GM12878 (cell line): ENCODE measurements around the gene TAS2R14. TPM values are rescaled to one million over a fixed set of nuclear protein-coding genes. Genes with fewer than 3 reads are reported as not detected.

ENCODE experiments used
- ATAC-seq: fragments of 200-7000 bp; cut with Tn5 transposase; 3 replicates; pipeline ENCODE4 v1.9.1; 2020; ENCODE audit warnings: mild to moderate bottlenecking, moderate library complexity
- BruUV-seq: library from RNA; stranded (reverse); fragments of 400-500 nt; replicated peaks from 2 replicates; lab custom pipeline; 2021; lab: Mats Ljungman, UMichigan
- CTCF ChIA-PET: fragments of 300-600 bp; sonication (Branson Sonifier 250); formaldehyde crosslinking; extraction: SDS; loops from one replicate; lab custom pipeline; 2021; ENCODE audit warnings: inconsistent platforms; lab: Yijun Ruan, JAX
- POLR2A ChIA-PET: fragments of 350-600 bp; formaldehyde crosslinking; extraction: SDS; loops from one replicate; lab custom pipeline; 2021; ENCODE audit warnings: inconsistent platforms; lab: Charles Lee
- RAD21 ChIA-PET: fragments of 300-600 bp; sonication (Branson Sonifier 250); formaldehyde crosslinking; loops from one replicate; lab custom pipeline; 2023; ENCODE audit warnings: antibody characterized with exemption; ENCODE audit not compliant: unreplicated experiment; lab: Charles Lee
- SMC1A ChIA-PET: fragments of 300-600 bp; sonication (Branson Sonifier 250); formaldehyde crosslinking; loops from one replicate; lab custom pipeline; 2023; ENCODE audit not compliant: unreplicated experiment, uncharacterized antibody; lab: Charles Lee
- DNase-seq: peaks from one replicate; pipeline ENCODE4 v3.0.0-alpha.2; 2011; ENCODE audit warnings: low read depth, low spot score
- FAIRE-seq: peaks from 3 replicates; lab custom pipeline; 2011; peaks lifted over from hg19 to GRCh38; lab: Jason Lieb, UNC
- H2AFZ ChIP-seq: 2 replicates; pipeline ENCODE4 v1.6.0; 2011; ENCODE audit warnings: low read depth, low read length, control low read depth; ENCODE audit not compliant: control insufficient read depth
- H3K27ac ChIP-seq: 2 replicates; pipeline ENCODE4 v1.5.1; 2011; ENCODE audit warnings: control low read depth; ENCODE audit not compliant: control insufficient read depth, insufficient read depth
- H3K27me3 ChIP-seq, 2 experiments: replicated peaks in 1 of 2; 2 replicates each; pipeline versions ENCODE4 v1.6.0 to v1.6.1; 2011; ENCODE audit warnings: low read length in 1 of 2; ENCODE audit not compliant: control insufficient read depth in 2 of 2, insufficient read depth in 2 of 2
- H3K36me3 ChIP-seq, 2 experiments: 2 replicates each; pipeline ENCODE4 v1.5.1; 2011; ENCODE audit warnings: low read length in 1 of 2; ENCODE audit not compliant: control insufficient read depth in 2 of 2, insufficient read depth in 2 of 2
- H3K4me1 ChIP-seq: 2 replicates; pipeline ENCODE4 v1.6.1; 2011; ENCODE audit warnings: mild to moderate bottlenecking, low read length, moderate library complexity, mixed read lengths; ENCODE audit not compliant: control insufficient read depth, insufficient read depth
- H3K4me2 ChIP-seq: 2 replicates; pipeline ENCODE4 v1.6.0; 2011; ENCODE audit warnings: control low read depth; ENCODE audit not compliant: control insufficient read depth, insufficient read depth
- H3K4me3 ChIP-seq: fragments of 200-600 bp; sonication (generic); 2 replicates; pipeline ENCODE4 v1.5.1; 2016
- H3K79me2 ChIP-seq: 2 replicates; pipeline ENCODE4 v1.6.0; 2011; ENCODE audit warnings: low read length; ENCODE audit not compliant: control insufficient read depth, insufficient read depth
- H3K9ac ChIP-seq: 2 replicates; pipeline ENCODE4 v1.8.0; 2011; ENCODE audit warnings: low read length, control low read depth, mixed read lengths; ENCODE audit not compliant: control insufficient read depth, insufficient read depth
- H3K9me3 ChIP-seq: replicated peaks from 3 replicates; pipeline ENCODE4 v1.5.1; 2011; ENCODE audit warnings: mild to moderate bottlenecking, low read length; ENCODE audit not compliant: control insufficient read depth, insufficient read depth
- H4K20me1 ChIP-seq: 2 replicates; pipeline ENCODE4 v1.6.0; 2011; ENCODE audit not compliant: control insufficient read depth, insufficient read depth
- POLR2AphosphoS2 ChIP-seq: IDR thresholded peaks from 2 replicates; pipeline ENCODE4 v1.6.1; 2011; ENCODE audit warnings: low read depth, mild to moderate bottlenecking, low read length, improper control_type of control experiment, moderate library complexity
- RBBP5 ChIP-seq: fragments of 200-600 bp; sonication (generic); conservative IDR thresholded peaks from 2 replicates; pipeline ENCODE4 v1.6.1; 2016
- RFX5 ChIP-seq: IDR thresholded peaks from 2 replicates; pipeline ENCODE4 v1.6.1; 2011; ENCODE audit warnings: low read depth, low read length, improper control_type of control experiment
- ZNF384 ChIP-seq: IDR thresholded peaks from 2 replicates; pipeline ENCODE4 v1.6.1; 2012; ENCODE audit warnings: low read depth, mild to moderate bottlenecking, low read length, improper control_type of control experiment, borderline replicate concordance
- WGBS: methylation state at CpG from one replicate; pipeline ENCODE4 v1.1.6; 2016; ENCODE audit warnings: low lambda C conversion rate; ENCODE audit not compliant: insufficient replicate concordance, insufficient coverage; ENCODE audit errors: missing lambda C conversion rate; 5-methylcytosine and 5-hydroxymethylcytosine counted together
- in situ Hi-C: fragments of 300-500 bp; cut with MboI; formaldehyde crosslinking; loops from 9 replicates; pipeline ENCODE4 v1.14.3; 2018; ENCODE audit warnings: mixed read lengths
- intact Hi-C: fragments of 100-400 bp; cut with micrococcal nuclease; formaldehyde crosslinking; loops from one replicate; pipeline ENCODE4 v1.14.2; 2022; ENCODE audit not compliant: unreplicated experiment
- polyA plus RNA-seq, 11 experiments: library from polyadenylated mRNA; depleted of rRNA in 4 of 11; unstranded in 6 of 11; stranded (reverse) in 5 of 11; fragments of >200 nt; fragmentation: Nextera tagmentation in 4 of 11; fragmentation: Illumina TruSeq in 1 of 11; extraction: Ambion mirVana in 4 of 11; extraction: Trizol in 1 of 11; gene quantifications; 1 replicate in 1 of 11; 2 replicates in 10 of 11; pipeline versions ENCODE4 v1.2.1 to v1.2.3, GENCODE V29; 2011 to 2016; ENCODE audit warnings: inconsistent platforms in 2 of 11, missing spikeins in 2 of 11, low read depth in 1 of 11
- total RNA-seq, 4 experiments: library from RNA; depleted of rRNA in 3 of 4; stranded (reverse); fragments of >200 nt in 3 of 4; fragmentation: Illumina TruSeq in 1 of 4; extraction: Trizol in 1 of 4; gene quantifications; 2 replicates each; pipeline versions ENCODE4 v1.2.1 to v1.2.3, GENCODE V29; 2013 to 2021
- TF ChIP-seq, protein P1 (sequence below), 3 experiments: IDR thresholded peaks in 2 of 3; conservative IDR thresholded peaks in 1 of 3; 2 replicates each; pipeline ENCODE4 v1.5.1; 2011; ENCODE audit warnings: low read depth in 3 of 3, low read length in 3 of 3, mild to moderate bottlenecking in 3 of 3, control low read depth in 2 of 3, moderate library complexity in 2 of 3, inconsistent platforms in 1 of 3, mixed read lengths in 1 of 3; ENCODE audit not compliant: control insufficient read depth in 2 of 3, insufficient read depth in 1 of 3; ENCODE audit errors: extremely low read depth in 1 of 3

TAS2R14 gene
- total and polyA plus RNA-seq, 10 of the 15 experiments (the other 5 are each of a cell fraction or from before 2014, with no cell fraction given): 1.2 to 4.4 (median 2.2) TPM

DNA sequence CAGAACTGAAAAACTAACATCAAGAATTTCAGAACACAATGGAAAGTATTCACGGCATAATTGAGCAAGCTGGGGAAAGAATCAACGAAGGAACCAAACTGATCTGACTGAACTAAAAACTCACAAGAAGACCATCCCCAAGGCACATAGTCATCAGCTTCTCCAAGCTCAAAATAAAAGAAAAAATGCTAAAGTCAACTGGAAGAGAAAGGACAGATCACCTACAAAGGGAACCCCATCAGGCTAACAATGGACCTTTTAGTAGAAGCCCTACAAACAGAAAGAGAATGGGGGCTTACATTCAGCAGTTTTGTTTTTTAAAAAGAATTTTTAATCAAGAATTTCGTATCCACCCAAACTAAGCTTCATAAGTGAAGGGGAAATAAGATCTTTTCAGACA lies 35.9 kb upstream of the TAS2R14 start:
- CTCF ChIA-PET: no interaction called here
- SMC1A ChIA-PET: no interaction called here
- POLR2A ChIA-PET: no interaction called here

More for the DNA sequence above, 35.9 kb upstream of the TAS2R14 start:
- Histone ChIP-seq H3K79me2 (no peaks in the 10 kb centered on the region), H3K9ac (no peak overlapping the region), H4K20me1 (no peaks in the 10 kb centered on the region), H3K4me2 (no peak overlapping the region), H2AFZ (no peak overlapping the region), H3K27me3 (no peaks in the 10 kb centered on the region), H3K9me3 (no peaks in the 10 kb centered on the region), H3K27ac (no peak overlapping the region), H3K4me3 (no peak overlapping the region), H3K36me3 (no peaks in the 10 kb centered on the region), H3K4me1 (no peaks in the 10 kb centered on the region)
- in situ Hi-C loops (no loop called here), intact Hi-C loops (no loop called here)
- RAD21 ChIA-PET: no interaction called here
- FAIRE-seq (no peak), DNase-seq (no peak), ATAC-seq (no peak)
- BruUV-seq: no TSS peak
- WGBS: 98% methylated on average over 3 of the region's 3 CpGs
- TF ChIP-seq RFX5 (no peak), RBBP5 (no peak), ZNF384 (no peak), POLR2AphosphoS2 (no peak)
- TF ChIP-seq, protein P1, sequence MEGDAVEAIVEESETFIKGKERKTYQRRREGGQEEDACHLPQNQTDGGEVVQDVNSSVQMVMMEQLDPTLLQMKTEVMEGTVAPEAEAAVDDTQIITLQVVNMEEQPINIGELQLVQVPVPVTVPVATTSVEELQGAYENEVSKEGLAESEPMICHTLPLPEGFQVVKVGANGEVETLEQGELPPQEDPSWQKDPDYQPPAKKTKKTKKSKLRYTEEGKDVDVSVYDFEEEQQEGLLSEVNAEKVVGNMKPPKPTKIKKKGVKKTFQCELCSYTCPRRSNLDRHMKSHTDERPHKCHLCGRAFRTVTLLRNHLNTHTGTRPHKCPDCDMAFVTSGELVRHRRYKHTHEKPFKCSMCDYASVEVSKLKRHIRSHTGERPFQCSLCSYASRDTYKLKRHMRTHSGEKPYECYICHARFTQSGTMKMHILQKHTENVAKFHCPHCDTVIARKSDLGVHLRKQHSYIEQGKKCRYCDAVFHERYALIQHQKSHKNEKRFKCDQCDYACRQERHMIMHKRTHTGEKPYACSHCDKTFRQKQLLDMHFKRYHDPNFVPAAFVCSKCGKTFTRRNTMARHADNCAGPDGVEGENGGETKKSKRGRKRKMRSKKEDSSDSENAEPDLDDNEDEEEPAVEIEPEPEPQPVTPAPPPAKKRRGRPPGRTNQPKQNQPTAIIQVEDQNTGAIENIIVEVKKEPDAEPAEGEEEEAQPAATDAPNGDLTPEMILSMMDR (IDR thresholded peaks at IDR 0.05 in 2 of 3, conservative IDR thresholded peaks at IDR 0.05 in 1 of 3; ENCODE audit: control insufficient read depth in 2 of 3, extremely low read depth in 1 of 3, insufficient read depth in 1 of 3, low read depth in 3 of 3, low read length in 3 of 3): no peak
